Ishikawa (cell line): ENCODE results near the gene PRDM16.

Source experiments
- CEBPB ChIP-seq: IDR thresholded peaks from 2 replicates; pipeline ENCODE4 v1.6.1; 2012
- CREB1 ChIP-seq: IDR thresholded peaks from 2 replicates; pipeline ENCODE4 v1.6.1; 2012; ENCODE audit warnings: low read depth
- EGR1 ChIP-seq: IDR thresholded peaks from 2 replicates; pipeline ENCODE4 v1.6.1; 2012
- EP300 ChIP-seq: IDR thresholded peaks from 2 replicates; pipeline ENCODE4 v1.6.1; 2012; ENCODE audit warnings: borderline replicate concordance
- FOXM1 ChIP-seq: IDR thresholded peaks from 2 replicates; pipeline ENCODE4 v1.6.1; 2012; ENCODE audit warnings: low read depth, borderline replicate concordance
- NFIC ChIP-seq: IDR thresholded peaks from 2 replicates; pipeline ENCODE4 v1.6.1; 2012
- RAD21 ChIP-seq: IDR thresholded peaks from 2 replicates; pipeline ENCODE4 v1.6.1; 2012; ENCODE audit warnings: low read depth
- TAF1 ChIP-seq: IDR thresholded peaks from 2 replicates; pipeline ENCODE4 v1.6.1; 2012; ENCODE audit warnings: low read depth, mild to moderate bottlenecking
- TCF12 ChIP-seq: IDR thresholded peaks from 2 replicates; pipeline ENCODE4 v1.6.1; 2012; ENCODE audit warnings: low read depth
- TEAD4 ChIP-seq: IDR thresholded peaks from 2 replicates; pipeline ENCODE4 v1.6.1; 2012
- YY1 ChIP-seq: IDR thresholded peaks from 2 replicates; pipeline ENCODE4 v1.6.1; 2012; ENCODE audit warnings: low read depth
- ZBTB7A ChIP-seq: IDR thresholded peaks from 2 replicates; pipeline ENCODE4 v1.6.1; 2012; ENCODE audit warnings: low read depth
- TF ChIP-seq, protein P1 (sequence below): IDR thresholded peaks from 2 replicates; pipeline ENCODE4 v1.6.1; 2012
- TF ChIP-seq, protein P2 (sequence below): IDR thresholded peaks from 2 replicates; pipeline ENCODE4 v1.6.1; 2012
- TF ChIP-seq, protein P3 (sequence below): IDR thresholded peaks from 2 replicates; pipeline ENCODE4 v1.6.1; 2012; ENCODE audit warnings: low read depth, mild to moderate bottlenecking

The PRDM16 gene

DNA sequence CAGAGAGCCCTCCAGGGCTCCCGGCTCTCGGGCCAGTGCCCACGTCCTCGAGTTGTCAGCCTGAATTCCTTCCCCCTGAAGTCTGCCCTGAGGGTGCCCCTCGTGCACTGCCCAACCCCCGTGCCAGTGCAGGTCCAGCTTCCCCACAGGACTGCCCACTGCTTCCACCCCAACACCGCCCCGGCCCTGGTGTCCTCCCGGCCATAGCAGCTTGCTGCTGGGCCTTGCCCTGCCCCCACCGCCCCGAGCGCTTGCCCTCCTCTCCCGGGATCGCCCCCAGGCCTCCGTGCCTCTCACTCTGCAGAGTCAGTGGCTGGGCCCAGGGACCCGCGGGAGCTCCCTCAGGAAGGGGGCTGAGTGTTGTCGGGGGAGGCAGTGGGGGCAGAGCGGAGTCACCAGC, 361.4 kb downstream of the PRDM16 start:
- TF ChIP-seq, protein P1, sequence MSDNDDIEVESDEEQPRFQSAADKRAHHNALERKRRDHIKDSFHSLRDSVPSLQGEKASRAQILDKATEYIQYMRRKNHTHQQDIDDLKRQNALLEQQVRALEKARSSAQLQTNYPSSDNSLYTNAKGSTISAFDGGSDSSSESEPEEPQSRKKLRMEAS = no peak
- TF ChIP-seq, protein P2, sequence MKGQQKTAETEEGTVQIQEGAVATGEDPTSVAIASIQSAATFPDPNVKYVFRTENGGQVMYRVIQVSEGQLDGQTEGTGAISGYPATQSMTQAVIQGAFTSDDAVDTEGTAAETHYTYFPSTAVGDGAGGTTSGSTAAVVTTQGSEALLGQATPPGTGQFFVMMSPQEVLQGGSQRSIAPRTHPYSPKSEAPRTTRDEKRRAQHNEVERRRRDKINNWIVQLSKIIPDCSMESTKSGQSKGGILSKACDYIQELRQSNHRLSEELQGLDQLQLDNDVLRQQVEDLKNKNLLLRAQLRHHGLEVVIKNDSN = no peak
- TF ChIP-seq TCF12 (no peak), TEAD4 (no peak), ZBTB7A (no peak), CEBPB (no peak), EP300 (no peak), CREB1 (no peak), TAF1 (no peak), EGR1 (no peak), NFIC (no peak), FOXM1 (no peak), YY1 (no peak), RAD21 (no peak)
- TF ChIP-seq, protein P3, sequence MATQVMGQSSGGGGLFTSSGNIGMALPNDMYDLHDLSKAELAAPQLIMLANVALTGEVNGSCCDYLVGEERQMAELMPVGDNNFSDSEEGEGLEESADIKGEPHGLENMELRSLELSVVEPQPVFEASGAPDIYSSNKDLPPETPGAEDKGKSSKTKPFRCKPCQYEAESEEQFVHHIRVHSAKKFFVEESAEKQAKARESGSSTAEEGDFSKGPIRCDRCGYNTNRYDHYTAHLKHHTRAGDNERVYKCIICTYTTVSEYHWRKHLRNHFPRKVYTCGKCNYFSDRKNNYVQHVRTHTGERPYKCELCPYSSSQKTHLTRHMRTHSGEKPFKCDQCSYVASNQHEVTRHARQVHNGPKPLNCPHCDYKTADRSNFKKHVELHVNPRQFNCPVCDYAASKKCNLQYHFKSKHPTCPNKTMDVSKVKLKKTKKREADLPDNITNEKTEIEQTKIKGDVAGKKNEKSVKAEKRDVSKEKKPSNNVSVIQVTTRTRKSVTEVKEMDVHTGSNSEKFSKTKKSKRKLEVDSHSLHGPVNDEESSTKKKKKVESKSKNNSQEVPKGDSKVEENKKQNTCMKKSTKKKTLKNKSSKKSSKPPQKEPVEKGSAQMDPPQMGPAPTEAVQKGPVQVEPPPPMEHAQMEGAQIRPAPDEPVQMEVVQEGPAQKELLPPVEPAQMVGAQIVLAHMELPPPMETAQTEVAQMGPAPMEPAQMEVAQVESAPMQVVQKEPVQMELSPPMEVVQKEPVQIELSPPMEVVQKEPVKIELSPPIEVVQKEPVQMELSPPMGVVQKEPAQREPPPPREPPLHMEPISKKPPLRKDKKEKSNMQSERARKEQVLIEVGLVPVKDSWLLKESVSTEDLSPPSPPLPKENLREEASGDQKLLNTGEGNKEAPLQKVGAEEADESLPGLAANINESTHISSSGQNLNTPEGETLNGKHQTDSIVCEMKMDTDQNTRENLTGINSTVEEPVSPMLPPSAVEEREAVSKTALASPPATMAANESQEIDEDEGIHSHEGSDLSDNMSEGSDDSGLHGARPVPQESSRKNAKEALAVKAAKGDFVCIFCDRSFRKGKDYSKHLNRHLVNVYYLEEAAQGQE = no peak

DNA sequence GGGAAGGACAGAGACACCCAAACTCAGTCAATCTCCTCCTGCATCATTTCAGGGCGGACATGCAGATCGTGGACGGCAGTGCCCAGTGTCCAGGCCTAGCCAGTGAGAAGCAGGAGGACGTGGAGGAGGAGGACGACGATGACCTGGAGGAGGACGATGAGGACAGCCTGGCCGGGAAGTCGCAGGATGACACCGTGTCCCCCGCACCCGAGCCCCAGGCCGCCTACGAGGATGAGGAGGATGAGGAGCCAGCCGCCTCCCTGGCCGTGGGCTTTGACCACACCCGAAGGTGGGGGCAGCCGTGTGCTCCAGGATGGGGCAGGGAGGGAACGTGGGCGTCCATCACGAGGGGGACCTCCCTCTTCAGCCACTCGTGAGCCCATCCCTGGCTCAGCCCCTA, 361.8 kb downstream of the PRDM16 start:
- no peak for TF ChIP-seq TCF12
- TF ChIP-seq ZBTB7A = no peak
- TF ChIP-seq, protein P1 = no peak
- TF ChIP-seq EGR1 = no peak
- TF ChIP-seq TAF1 = no peak
- TF ChIP-seq FOXM1 = no peak
- TF ChIP-seq CEBPB = no peak
- TF ChIP-seq EP300 = no peak
- no peak for TF ChIP-seq NFIC
- no peak for TF ChIP-seq CREB1
- TF ChIP-seq YY1 = no peak
- TF ChIP-seq, protein P2 = no peak
- TF ChIP-seq, protein P3 = no peak
- no peak for TF ChIP-seq TEAD4
- no peak for TF ChIP-seq RAD21

DNA sequence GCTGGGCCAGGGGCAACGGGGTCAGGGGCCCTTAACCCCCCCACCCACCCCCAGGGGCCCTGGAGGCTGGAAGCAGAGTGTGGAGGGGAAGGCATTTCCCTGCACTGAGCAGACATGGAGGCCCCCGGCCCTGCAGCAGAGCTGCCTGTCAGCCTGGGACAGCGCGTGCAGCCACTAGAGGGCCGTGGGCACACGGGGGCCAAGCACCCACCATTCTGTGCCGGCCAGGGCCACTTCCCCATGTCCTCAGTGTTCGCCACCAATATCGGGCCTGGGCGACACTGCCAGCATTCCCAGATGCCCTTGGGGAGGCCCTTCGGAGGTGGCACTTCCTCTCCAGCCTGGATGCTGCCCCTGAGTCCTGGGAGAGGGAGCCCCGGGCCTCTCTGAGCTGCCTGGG, 362.3 kb downstream of the PRDM16 start:
- TF ChIP-seq CREB1 (no peak), CEBPB (no peak), ZBTB7A (no peak), TAF1 (no peak), YY1 (no peak), EGR1 (no peak), TCF12 (no peak)
- TF ChIP-seq, protein P1 = no peak
- TF ChIP-seq, protein P2 = no peak
- TF ChIP-seq, protein P3 = no peak

DNA sequence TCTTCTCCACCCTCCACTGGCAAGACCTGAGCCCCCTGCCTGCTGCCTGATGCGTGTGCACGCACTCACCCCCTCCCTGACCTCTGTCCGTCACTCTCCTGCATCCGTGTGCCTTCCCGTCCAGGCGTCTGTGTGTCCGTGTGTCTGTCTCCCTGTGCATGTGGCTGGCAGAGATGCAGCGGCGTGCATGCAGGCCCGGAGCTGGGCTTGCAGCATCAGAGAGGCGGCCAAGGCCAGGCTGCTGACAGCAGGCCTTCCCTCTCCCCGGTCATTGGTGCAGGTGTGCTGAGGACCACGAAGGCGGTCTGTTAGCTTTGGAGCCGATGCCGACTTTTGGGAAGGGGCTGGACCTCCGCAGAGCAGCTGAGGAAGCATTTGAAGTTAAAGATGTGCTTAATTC, 362.7 kb downstream of the PRDM16 start:
- TF ChIP-seq ZBTB7A = no peak
- TF ChIP-seq EP300 = no peak
- no peak for TF ChIP-seq CREB1
- no peak for TF ChIP-seq YY1
- TF ChIP-seq, protein P2 = no peak
- TF ChIP-seq, protein P3 = no peak
